NCI-H1048 (cell line): ENCODE data around the gene SOWAHD.
"Not testable (repeated sequence)": the region's sequence is repeated elsewhere in the genome, so short reads cannot be mapped to it uniquely, and the experiment has no call there.

Experiments used
- DNase-seq: peaks from one replicate; lab custom pipeline; 2025; lab: John Stamatoyannopoulos, UW

Gene SOWAHD, protein sequence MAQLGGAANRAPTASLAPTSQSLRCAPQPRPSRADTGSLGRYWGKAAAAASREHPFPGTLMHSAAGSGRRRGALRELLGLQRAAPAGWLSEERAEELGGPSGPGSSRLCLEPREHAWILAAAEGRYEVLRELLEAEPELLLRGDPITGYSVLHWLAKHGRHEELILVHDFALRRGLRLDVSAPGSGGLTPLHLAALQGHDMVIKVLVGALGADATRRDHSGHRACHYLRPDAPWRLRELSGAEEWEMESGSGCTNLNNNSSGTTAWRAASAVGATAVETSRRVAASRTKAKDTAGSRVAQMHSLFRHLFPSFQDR

DNA sequence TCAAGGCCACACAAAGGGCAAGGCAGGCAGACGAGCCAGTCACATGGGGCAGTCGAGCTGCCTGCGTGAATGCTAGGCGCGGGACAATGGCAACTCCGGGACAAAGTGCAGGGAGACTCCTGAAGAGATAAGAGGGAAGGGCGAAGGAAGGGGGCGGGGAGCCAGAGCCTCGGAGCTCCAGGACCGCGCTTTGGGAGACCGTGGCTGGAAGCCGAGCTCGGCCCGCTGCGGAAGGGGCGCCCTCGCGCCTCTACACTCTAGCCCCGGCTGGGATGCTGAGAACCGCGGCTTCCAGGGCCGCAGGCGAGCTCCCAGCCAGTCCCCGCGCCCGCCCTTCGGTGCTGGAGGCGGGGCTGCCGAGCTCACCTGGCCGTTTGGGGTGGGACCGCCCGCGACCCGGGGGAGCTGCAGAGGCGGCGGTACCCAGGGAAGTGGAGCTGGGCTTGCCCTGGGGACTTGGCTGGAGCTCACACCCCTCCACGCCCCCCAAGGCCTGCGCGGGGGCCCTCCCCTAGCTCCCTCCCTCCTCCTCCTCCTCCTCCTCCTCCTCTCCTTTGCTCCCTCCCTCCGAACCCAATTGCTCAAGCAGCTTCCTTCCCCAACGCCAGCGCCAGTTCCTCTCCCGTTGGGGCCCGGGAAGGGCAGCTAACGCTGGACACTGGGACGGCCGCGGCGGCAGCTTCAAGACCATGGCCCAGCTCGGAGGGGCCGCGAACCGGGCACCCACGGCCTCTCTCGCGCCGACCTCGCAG is at the start of gene SOWAHD:
Gene SOWAHD (plus strand): TSS at position 610 of the 752 bp plus-strand sequence. CDS start 80 bp downstream, at position 690.
- DNase-seq, result no peak

DNA sequence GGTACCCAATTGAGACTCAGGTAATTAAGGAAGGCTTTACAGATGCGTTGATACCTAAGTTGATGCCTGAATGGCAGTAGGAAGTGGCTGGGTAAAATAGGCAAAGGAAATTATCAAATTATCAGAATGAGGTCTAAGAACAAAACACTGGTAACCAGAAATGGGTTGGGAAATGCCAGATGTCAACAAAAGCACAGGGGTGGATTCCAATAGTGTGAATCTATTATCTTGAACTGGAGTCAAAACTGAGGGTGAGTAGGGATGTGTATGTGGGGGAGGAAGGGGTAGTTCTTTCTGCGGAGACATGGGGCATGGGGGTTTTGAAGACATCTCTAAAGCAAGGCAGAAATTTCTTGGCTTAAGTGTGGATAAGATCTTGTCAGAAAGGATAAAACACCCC is 49.5 kb upstream of the SOWAHD start:
- DNase-seq, result no peak

DNA sequence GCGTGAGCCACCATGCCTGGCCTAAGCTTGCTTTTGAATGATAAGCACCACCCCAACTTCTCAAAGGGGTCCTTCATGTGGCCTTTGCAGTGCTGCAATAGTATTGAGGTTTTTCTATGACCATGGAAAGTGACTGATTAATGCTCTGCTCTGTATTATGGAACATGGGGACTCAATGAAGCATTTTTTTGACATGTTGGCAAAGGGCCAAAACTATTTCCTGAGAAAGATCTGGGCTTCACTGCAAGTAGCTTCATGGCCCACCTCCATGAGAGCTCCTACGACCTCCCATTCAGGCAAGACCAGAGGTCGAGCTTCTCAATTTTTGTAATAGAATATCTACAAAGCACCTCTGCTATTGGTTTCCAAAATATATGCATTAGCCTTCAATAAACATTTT is 48.8 kb upstream of the SOWAHD start:
- DNase-seq, result no peak

DNA sequence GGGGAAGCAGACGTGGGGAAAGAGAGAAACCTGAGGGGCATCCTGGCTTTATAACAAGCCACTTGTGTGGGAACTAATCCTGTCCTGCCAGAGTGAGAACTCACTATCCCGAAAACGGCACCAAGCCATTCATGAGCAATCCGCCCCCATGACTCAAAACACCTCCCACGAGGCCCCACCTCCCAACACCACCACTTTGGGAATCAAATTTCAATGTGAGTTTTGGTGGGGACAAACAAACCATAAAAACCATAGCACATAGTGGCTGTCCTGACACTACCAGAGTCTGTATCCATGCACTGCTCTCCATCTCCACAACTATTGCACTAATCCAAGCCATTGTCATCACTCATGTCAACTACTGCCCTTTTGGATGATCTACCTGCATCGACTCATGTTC is 36.9 kb upstream of the SOWAHD start:
- DNase-seq, result no peak

DNA sequence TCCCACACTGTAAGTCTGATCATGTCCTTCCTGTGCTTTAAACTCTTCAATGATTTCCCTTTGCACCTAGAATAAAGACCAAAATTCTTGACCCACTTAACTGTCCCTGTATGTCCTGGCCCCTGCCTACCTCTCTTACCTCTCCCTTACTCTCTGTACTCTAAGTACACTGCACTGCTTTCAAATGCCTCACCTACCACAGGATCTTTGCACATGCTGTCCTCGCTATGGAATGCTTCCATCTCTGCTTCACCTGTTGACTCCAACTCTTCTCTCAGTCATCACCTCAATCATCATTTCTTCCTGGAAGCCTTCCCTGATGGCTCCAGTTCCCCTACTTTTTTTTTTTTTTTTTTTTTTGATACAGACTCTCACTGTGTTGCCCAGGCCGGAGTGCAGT is 36.5 kb upstream of the SOWAHD start:
- no peak for DNase-seq

DNA sequence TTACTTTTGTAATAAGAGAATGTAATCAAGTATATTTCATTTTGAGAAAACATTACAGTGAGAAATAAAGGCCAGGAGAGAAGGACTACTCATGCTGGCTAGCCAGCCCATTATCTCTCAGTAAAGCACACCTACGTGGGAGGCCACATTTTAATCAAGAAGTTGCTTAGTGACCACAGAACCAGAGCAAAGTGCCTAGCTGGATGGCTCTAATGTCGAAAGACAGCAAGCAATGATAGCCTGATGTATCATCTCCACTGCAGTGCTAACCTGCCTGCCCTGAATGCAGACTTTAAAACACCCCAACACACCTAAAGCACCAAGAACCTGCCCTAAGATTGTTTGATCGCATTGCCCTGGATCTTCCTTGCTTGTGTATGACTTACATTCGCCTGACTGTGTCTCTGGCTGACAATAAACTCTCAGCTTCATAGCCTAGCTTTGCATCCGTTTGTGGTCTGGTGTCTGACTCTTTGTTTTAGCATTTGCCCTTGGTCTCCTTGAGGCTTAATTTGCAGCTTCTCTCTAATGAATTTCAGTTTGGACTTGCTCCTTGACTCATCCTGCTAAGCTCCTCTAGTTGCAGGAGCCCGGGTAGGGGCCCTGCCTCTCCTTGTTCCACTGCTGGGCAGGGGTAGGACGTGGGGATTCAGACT is 31.4 kb upstream of the SOWAHD start:
- no peak for DNase-seq

DNA sequence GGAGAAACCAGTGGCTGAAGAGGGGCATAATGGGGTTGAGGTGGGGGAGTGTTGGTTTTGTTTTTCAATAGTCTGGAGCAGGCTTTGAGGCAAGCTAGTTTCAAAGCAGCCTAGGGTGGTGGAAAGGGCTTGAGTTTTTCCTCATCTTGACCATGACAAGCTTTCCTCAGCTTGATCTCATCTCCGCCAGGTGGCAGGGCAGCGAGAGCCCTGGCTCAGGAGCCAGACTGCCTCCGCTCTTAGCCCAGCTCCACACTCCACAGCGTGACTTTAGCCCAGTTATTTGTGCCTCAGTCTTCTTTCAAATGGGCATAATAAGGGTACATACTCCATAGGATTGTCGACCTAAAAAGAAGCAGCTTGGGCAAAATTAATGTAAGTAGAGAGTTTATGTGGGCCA is 29.9 kb upstream of the SOWAHD start:
- no peak for DNase-seq

DNA sequence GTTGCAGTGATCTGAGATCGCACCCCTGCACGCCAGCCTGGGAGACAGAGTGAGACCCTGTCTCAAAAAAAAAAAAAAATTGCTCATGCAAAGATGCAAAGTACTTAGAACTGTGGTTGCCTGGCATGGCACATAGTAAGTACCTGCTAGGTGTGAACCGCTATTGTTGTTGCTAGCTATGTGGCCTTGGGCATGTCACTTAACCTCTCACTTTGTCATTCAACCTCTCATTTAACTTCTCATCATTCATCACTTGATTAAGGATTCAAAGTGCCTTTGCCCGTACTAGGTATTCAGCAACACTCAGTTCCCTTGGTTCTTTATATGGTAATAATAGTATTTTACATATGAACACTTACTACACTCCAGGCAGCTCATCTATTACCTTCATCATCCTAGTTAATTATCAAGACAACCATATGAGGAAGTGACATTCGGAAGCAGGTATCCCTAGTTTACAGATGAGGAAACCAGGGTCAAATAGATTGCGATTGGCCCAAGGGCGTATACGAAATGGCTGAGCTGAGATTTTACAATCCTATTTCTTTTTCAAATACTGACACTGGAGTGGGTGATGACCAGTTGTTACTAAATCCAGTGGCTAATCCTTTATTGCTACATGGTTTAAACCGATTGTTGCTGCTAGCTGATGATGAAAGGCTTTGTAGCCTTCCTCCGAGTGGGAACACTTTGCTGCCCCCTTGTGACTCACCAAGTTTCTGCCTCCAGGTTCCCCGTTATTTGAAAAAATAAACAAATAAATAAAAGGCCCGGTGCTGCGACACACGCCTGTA is 28.8 kb upstream of the SOWAHD start:
- no peak for DNase-seq

DNA sequence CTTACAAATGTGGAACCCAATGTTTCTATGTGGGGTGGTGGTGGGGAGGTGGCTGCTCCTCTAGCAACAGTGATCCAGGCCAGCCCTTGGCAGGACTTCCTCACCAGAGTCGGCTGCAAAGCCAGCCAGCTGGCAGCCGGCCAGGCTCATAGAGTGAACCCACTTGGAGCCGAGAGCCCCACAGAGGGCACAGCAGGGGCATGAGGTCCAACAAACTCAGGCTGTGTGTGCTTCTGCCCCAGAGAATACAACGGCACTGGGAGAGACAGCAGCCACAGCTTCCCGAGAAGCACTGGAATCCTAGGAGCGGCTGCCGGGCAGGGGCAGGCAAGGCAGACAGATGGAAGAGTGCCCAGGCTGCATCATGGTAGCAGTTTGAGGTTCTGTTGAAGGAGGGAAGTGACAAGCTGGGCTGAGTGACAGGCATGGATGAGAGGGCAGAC is 23.5 kb upstream of the SOWAHD start:
- no peak for DNase-seq

DNA sequence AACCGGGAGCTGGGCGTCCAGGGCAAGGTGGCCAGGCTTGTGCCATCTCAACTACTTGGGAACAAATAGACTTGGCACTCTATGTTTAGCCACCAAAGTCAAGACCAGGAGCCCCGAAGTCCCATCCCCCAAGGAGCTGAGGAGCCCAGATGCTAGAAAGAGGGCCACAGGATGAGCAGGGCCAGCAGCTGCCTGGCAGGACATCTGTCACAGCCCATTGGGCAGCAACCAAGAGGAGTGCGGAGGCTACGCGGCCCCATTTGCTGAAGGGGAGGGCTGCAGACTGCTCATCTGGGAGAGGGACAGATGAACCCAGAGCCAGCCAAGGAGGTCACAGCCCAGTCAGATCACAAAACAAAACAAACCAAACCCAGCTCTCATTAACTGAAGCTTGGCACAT is 22.9 kb upstream of the SOWAHD start:
- no peak for DNase-seq

DNA sequence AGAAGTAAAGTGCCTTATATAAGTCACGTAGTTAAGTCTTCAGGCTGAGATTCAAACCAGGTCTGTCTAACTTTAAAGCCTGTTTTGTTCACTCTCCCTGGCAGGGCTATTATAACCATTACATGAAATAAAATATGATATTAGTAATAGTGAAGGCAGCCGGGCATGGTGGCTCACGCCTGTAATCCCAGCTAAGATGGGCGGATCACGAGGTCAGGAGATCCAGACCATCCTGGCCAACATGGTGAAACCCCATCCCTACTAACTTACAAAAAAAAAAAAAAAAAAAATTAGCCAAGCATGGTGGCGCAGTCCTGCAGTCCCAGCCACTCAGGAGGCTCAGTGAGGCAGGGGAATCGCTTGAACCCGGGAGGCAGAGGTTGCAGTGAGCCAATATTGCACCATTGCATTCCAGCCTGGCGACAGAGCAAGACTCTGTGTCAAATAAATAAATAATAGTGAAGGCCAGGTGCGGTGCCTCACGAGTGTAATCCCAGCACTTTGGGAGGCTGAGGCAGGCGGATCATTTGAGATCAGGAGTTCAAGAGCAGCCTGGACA is 22.1 kb upstream of the SOWAHD start:
- DNase-seq, result no peak

DNA sequence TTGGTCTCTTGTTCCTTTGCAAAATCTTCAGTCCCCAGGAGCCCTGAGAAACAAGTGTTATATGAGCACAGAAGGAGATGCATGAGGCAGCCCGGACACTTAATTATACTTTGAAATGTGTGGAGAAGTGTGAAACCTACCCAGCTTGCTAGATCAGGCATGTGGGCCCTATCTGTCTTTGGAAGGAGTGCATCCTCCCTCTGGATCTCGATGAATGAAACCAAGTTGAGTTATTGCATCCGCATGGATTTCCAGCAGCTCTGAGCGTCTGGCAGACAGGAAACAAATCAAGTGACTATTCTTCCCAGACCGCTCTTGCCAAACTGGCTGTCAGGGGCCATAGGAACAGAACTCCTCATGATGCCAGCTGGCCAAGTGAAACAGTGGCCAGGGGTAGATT is 19.6 kb upstream of the SOWAHD start:
- DNase-seq, result no peak

DNA sequence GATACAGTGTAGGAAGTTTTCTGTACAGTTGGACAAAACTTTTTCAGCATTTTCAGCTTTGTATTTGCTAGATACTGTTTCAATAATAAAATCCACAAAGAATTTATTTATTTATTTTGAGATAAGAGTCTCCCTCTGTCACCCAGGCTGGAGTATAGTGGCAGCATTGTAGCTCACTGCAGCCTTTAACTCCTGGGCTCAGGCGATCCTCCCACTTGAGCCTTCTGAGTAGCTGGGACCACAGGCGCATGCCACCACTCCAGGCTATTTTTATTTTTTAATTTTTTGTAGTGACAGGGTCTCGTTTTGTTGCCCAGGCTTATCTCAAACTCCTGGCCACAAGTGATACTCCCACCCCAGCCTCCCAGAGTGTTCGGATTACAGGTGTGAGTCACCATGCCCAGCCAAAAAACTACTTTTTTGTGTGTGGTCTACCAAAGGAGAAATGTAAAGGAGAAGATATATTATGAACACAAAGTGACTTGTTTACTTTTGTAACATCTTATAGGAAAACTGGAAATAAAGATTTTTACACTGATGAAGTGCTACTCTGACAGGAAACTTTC is 13.0 kb upstream of the SOWAHD start:
- DNase-seq, result no peak

DNA sequence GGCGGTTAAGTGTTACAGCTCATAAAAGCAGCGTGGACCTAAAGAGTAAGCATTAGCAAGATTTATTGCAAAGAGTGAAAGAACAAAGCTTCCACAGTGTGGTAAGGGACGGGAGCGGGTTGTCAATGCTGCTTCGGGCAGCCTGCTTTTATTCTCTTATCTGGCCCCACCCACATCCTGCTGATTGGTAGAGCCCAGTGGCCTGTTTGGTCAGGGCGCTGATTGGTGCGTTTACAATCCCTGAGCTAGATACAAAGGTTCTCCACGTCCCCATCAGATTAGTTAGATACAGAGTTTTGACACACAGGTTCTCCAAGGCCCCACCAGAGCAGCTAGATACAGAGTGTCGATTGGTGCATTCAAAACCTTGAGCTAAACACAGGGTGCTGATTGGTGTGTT is 8.3 kb upstream of the SOWAHD start:
- peak; percentile 61 for DNase-seq

DNA sequence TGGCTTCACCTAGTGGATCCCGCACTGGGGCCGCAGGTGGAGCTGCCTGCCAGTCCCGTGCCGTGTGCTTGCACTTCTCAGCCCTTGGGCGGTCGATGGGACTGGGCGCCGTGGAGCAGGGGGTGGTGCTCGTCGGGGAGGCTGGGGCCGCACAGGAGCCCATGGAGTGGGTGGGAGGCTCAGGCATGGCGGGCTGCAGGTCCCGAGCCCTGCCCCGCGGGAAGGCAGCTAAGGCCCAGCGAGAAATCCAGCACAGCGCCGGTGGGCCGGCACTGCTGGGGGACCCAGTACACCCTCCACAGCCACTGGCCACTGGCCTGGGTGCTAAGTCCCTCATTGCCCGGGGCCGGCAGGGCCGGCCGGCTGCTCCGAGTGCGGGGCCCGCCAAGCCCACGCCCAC is 7.6 kb upstream of the SOWAHD start:
- not testable (repeated sequence) for DNase-seq

DNA sequence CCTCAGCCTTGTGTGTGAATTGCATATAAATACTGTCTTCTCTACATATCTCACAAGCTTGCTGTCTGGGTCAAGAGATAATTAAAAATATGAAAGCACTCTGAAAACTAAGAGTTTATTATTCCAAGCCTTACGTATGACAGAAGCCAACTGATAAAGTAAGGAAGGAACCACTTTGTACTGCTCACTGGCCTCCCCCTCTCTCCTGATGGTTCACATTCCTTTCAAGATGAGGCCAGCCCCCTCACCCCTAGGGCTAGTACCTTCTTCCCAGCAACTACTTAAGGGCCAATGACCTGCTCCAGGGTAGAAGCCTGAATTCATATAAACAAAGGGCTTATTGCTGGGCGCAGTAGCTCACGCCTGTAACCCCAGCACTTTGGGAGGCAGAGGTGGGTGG is 5.4 kb upstream of the SOWAHD start:
- no peak for DNase-seq

DNA sequence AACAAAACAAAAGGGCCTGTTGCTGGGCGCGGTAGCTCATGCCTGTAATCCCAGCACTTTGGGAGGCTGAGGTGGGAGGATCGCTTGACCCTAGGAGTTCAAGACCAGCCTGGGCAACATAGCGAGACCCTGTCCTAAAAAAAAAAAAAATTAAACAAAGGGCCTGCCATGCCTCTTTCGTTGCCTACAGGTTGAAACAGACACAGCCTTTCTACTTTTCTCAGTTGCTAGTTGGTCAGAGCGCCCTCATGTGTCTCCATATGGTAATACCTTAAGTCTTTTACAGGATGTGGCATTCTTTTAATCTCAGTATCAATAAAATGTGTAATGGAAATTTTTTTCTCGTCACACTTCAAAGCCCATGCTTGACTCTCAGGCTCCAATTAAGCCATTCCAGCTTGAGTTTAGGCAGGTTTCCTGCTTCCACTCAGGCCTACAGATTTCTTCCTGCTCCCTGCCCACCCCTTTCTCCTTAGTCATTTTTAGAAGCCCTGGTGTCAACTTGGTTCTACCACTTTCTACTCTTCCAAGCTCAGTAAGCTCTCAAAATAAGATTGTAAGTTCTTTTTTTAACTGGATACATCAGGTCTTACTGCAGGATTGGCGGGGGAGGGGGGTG is 4.6 kb upstream of the SOWAHD start:
- DNase-seq, result no peak

DNA sequence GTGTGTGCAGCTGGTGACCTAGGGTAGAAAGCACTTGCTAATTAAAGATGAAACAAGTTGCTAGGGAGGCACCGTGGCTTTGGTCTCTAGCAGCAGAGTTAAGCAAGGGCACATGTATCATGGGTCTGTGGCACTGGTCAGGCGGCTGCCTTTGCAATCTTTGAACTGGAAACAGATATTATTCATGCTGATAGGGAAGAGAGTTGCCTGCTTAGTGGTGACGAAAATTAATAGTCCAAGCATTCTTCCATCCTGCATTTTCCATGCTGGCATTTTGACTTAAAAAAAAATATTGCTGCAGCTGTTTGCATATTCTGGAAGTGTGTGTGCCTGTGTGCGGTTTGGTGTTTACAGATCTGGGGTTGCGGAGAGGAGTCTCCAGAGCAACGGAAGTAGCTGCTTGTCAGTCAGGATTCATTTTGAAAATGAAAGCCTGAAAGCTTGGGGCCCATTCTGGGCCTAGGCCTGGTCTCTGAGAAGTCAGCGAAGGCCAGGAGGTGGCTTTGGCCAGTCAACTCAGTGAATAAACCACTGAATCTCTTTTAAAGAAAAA is 2.3 kb upstream of the SOWAHD start:
- DNase-seq, result no peak

DNA sequence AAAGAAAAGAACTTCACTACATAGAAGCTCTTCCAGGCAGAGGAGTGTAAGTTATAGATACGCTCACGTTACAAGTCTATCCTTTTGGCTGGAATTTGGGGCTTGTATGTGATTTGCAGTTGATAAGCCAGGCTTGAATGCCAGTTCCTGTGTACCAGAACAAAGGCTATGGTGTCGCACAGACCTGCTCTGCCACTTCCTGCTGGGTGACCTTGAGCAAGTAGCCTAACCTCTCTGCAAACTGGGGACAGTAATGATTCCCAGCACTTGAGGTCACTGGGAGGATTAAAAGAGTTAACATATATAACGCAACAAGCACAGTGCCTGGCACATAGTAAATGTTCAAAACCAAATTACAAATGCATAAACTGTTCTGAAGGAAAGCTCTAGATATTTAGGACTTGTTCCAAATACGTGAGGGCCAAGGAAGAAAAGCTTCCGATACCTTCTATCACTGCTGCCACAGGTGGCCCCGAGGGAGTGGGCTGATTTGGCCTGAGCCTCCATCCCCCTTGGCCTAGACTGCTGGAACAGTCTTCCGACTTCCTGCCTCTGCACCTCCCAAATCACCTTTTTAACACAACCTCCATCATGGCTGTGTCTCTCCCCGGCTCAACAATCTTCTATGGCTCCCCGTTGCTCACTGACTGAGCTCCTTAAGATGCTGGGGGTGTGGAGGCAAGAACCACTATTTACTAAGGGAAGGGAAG is 1.3 kb upstream of the SOWAHD start:
- DNase-seq, result no peak

DNA sequence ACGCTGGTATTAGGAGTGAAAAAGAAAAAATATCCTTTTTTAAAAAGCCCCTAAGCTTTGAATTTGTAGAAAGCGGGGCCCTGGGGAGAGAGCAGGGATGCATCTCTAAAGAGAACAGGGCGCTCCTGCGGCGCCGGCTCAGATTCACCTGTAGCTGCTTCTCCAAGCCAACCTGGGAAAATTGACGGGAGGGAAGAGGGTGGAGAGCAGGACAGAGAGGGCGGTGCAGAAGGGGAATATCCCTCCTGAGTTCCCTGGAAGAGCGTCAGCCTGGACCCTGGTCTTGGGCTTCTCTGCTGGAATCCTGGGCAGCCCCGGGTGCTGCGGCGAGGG is 776 bp upstream of the SOWAHD start:
- no peak for DNase-seq
